GM11168 (cell line): ENCODE results near the gene ITIH1.

Experiments used
- in situ Hi-C: fragments of 300-500 bp; cut with MboI; formaldehyde crosslinking; loops from one replicate; pipeline ENCODE4 v1.12.0; 2022; ENCODE audit warnings: low sequenced_read_pairs; ENCODE audit not compliant: unreplicated experiment

Gene ITIH1

GRCh38 chr3:52788890-52789745 lies 11.7 kb downstream of the ITIH1 start:
- in situ Hi-C loops = no loop called here

- in situ Hi-C loops = no loop called here
Measured at GRCh38 chr3:52789746-52790040, 12.3 kb downstream of the ITIH1 start.

GRCh38 chr3:52790337-52790736 lies 12.9 kb downstream of the ITIH1 start:
- in situ Hi-C loops = no loop called here

GRCh38 chr3:52790741-52791140 lies 13.3 kb downstream of the ITIH1 start:
- in situ Hi-C loops = no loop called here

- in situ Hi-C loops = no loop called here
Measured at GRCh38 chr3:52791366-52791765, 14.0 kb downstream of the ITIH1 start.

- in situ Hi-C loops = no loop called here
Measured at GRCh38 chr3:52791928-52792327, 14.5 kb downstream of the ITIH1 start.

GRCh38 chr3:52792413-52792812 lies 15.0 kb downstream of the ITIH1 start:
- in situ Hi-C loops = no loop called here

- in situ Hi-C loops = no loop called here
Measured at GRCh38 chr3:52792961-52793695, 15.7 kb downstream of the ITIH1 start.

- in situ Hi-C loops = no loop called here
Measured at GRCh38 chr3:52793702-52794611, 16.6 kb downstream of the ITIH1 start.

- in situ Hi-C loops = no loop called here
Measured at GRCh38 chr3:52794612-52795099, 17.3 kb downstream of the ITIH1 start, which contains the start of gene ITIH3. TSS of gene ITIH3 (plus strand) at chr3:52794796. CDS start at chr3:52794804, 8 bp downstream.

- in situ Hi-C loops = no loop called here
Measured at GRCh38 chr3:52795298-52795900, 18.0 kb downstream of the ITIH1 start.

GRCh38 chr3:52796411-52796810 lies 19.0 kb downstream of the ITIH1 start:
- in situ Hi-C loops = no loop called here

GRCh38 chr3:52798376-52798977 lies 21.1 kb downstream of the ITIH1 start:
- in situ Hi-C loops = no loop called here

- in situ Hi-C loops = no loop called here
Measured at GRCh38 chr3:52798978-52799476, 21.6 kb downstream of the ITIH1 start.

GRCh38 chr3:52800079-52800478 lies 22.7 kb downstream of the ITIH1 start:
- in situ Hi-C loops = no loop called here

GRCh38 chr3:52801839-52802238 lies 24.4 kb downstream of the ITIH1 start:
- in situ Hi-C loops = no loop called here

- in situ Hi-C loops = no loop called here
Measured at GRCh38 chr3:52805270-52806039, 28.1 kb downstream of the ITIH1 start.

GRCh38 chr3:52809149-52809548 lies 31.8 kb downstream of the ITIH1 start:
- in situ Hi-C loops = no loop called here
